ENCODE measurements around the gene DUSP7.
"Not testable (repeated sequence)": the region's sequence is repeated elsewhere in the genome, so short reads cannot be mapped to it uniquely, and the experiment has no call there.

DUSP7 gene

DNA sequence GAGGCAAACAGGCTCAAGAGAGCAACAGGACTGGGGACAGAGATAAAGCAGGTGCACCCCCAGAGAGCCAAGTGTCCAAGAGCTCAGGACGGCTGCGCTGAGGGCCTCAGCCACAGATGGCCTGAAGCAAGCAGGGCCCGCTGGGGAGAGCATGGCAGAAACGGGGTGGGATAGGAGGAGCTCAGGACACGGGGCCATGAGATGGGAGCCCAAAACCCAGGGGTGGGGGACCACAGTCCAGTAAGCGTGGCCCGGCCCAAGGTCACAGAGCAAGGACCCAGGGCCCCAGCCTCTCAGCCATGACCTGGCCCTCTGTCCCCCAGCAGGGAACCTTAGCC lies 9.5 kb downstream of the DUSP7 start:
- no peak for DNase-seq (ENCODE audit: low spot score)

GRCh38 chr3:52046186-52046901 lies 10.0 kb downstream of the DUSP7 start:
- peak; percentile 98 for DNase-seq (ENCODE audit: low spot score)

- DNase-seq (ENCODE audit: low spot score) = no peak
Measured at GRCh38 chr3:52044869-52045619, 11.3 kb downstream of the DUSP7 start.

GRCh38 chr3:52043750-52044149 lies 12.6 kb downstream of the DUSP7 start:
- DNase-seq (ENCODE audit: low spot score) = no peak

- not testable (repeated sequence) for DNase-seq (ENCODE audit: low spot score)
Measured at GRCh38 chr3:52043039-52043438, 13.3 kb downstream of the DUSP7 start.

- no peak for DNase-seq (ENCODE audit: low spot score)
Measured at GRCh38 chr3:52041118-52041731, 15.1 kb downstream of the DUSP7 start.

DNA sequence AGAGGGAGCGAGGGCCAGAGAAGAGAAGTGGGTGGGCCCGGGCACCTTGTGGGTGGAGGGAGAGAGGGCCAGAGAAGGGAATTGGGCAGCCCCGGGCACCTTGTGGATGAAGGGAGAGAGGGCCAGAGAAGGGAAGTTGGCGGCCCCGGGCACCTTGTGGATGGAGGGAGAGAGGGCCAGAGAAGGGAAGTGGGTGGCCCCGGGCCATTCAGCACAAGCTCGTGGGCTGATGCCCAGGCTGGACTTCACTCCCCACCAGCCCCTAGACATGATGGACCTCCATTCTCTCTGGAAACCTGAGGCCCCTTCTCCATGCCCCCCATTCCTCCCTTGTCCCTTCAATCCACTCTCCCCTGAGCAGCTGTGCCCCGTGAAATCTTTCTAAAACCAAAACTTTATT lies 15.8 kb downstream of the DUSP7 start:
- no peak for DNase-seq (ENCODE audit: low spot score)

DNA sequence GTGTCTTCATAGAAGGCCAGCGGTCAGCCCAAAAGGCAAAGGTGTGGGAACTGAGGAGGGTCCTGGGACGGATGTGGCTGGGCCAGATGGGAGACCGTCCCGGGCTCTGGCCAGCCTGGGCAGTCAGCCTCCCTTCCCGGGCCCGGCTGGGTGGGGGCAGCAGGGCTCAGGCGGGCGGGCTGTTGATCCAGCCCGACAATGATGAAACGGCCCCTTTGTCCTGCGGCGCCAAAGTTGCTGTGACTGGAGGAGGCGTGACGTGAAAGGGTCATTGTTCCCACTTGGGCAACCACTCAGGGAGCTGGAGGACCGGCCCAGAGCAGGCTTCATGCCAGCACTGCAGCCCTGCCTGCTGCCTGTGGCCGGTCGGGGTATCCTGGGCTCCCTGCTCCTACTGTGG lies 16.5 kb downstream of the DUSP7 start:
- no peak for DNase-seq (ENCODE audit: low spot score)

DNA sequence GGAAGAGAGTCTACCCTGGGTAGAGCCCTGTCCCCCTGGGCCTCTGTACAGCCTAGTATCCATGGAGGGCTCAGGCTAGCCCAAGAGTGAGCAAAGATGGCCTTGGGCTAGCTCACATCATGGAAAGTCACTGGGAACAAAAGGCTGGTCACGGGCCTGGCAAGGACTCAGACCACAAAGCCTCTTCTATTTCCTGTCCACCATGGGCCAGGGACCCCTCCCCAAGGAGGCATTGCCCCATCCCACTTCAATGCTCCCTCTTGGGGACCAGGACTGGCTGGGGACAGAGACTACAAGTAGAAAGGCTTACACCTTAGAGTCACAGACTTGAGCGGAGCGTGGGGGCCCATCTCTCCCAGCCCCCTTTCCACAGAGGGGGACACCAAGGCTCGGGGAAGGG lies 16.9 kb downstream of the DUSP7 start:
- no peak for DNase-seq (ENCODE audit: low spot score)

DNA sequence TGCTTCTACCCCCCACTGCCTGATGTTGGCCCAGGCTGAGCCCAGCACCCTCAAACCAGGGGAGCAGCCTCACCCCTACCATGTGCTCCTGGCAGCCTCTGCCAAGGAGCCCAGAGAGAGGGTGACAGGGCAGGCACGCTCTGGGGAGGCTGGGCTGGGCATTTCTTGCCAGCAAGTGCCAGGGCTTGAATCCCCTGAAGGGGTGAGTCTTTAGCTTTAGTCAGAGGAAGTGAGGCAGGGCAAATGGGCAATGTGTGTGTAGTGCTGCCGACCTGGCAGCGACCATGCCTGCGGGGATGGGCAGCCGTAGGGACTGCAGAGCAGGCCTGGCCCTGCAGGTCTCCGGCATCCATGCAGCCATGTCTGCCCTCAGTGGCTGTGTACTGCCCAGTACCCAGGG lies 18.1 kb downstream of the DUSP7 start:
- DNase-seq (ENCODE audit: low spot score) = no peak

- no peak for DNase-seq (ENCODE audit: low spot score)
Measured at GRCh38 chr3:52037291-52037690, 19.1 kb downstream of the DUSP7 start.

DNA sequence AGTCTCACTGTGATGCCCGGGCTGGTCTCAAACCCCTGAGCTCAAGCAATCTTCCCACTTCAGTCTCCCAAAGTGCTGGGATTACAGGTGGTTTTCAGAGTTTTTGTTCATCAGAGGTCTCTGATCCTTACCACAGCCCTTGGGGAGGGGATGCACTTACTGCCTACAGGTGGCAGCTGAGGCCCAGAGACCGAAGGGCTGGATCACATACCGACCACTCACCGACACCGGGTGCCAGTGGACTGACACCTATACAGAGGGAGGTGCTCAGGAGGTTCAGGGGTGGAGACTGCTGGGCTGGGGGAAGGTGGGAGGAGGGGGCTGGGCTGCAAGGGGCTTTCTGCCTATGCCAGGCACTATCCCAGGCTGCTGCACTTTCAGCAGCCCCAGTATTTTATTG lies 19.5 kb downstream of the DUSP7 start:
- no peak for DNase-seq (ENCODE audit: low spot score)

DNA sequence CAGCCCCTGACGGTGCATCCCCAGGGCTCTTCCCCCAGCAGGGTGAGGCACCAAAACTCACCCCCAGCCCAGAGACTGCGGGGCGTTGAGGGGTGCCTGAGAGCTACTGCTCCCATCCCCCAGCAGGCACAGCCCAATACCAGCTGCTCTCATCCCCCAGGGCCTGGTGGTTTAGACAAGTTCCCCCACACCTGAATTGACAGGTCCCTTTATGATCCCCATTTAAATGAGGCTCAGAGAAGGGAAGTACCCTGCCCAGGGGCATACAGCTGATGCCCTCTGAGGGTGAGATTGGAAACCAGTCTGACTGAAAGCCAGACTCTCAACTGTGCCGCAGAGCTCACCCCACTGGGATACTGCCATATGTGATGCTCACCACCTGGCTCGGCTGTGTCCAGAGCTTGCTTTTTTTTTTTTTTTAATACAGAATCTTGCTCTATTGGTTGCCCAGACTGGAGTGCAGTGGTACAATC lies 20.1 kb downstream of the DUSP7 start:
- DNase-seq (ENCODE audit: low spot score) = no peak

- DNase-seq (ENCODE audit: low spot score) = no peak
Measured at GRCh38 chr3:52034651-52035050, 21.7 kb downstream of the DUSP7 start.

GRCh38 chr3:52034212-52034611 lies 22.2 kb downstream of the DUSP7 start:
- no peak for DNase-seq (ENCODE audit: low spot score)

DNA sequence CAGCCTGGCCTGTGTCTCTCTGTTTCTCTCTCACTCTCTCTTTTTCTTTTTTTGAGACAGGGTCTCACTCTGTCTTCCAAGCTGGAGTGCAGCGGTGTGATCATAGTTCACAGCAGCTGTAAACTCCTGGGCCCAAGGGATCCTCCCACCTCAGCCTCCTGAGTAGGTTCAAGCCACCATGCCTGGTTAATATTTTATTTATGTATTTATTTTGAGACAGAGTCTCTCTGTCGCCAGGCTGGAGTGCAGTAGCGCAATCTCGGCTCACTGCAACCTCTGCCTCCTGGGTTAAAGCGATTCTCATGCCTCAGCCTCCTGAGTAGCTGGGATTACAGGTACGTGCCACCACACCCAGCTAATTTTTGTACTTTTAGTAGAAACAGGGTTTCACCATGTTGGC lies 22.6 kb downstream of the DUSP7 start:
- not testable (repeated sequence) for DNase-seq (ENCODE audit: low spot score)

- no peak for DNase-seq (ENCODE audit: low spot score)
Measured at GRCh38 chr3:52032702-52033408, 23.5 kb downstream of the DUSP7 start.

GRCh38 chr3:52031896-52032295 lies 24.5 kb downstream of the DUSP7 start:
- no peak for DNase-seq (ENCODE audit: low spot score)

GRCh38 chr3:52030714-52031310 lies 25.6 kb downstream of the DUSP7 start:
- DNase-seq (ENCODE audit: low spot score) = no peak

DNA sequence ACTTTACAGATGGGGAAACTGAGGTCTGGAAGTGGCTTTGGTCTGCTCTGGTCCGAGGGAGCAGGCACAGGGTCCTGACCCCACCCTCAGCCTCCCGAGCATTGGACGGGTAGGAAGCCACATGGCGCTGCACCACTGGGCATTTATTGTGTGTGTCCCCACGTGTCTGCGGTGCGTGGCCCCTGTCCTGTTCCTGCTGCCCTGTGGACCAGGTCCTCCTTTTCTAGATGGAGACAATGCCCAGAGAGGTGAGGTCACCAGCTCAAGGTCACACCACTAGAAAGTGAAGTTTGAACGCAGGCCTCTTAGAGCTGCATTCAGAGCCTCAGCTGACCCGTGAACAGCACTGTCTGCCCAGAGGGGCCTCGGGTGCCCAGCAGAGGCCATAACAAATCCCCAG lies 26.8 kb downstream of the DUSP7 start:
- no peak for DNase-seq (ENCODE audit: low spot score)

- no peak for DNase-seq (ENCODE audit: low spot score)
Measured at GRCh38 chr3:52029053-52029452, 27.3 kb downstream of the DUSP7 start.

DNA sequence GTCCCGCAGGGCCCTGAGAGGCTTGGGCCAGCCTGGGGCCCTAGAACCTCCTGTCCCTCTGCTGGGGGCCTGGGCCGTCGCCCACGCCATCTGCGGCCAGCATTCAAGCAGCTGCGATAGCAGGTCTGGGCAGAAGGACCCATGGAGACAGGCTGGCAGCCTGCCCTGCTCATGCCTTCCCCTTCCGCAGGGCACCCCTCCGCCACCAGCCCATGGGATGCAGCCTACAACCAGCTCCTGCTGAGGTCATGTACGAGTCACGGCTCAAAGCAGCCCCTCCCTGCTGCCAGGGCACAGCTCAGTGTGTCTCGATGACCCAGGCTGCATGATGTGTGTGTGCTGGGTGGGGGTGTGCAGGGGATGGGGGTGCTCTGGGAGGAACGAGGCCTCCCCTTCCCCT lies 27.8 kb downstream of the DUSP7 start:
- peak; percentile 44 for DNase-seq (ENCODE audit: low spot score)
